Loucy (cell line): ENCODE measurements around the gene MACF1.

ENCODE experiments used
- CTCF ChIP-seq: fragments of 200-600 bp; sonication (generic); conservative IDR thresholded peaks from 2 replicates; pipeline ENCODE4 v1.5.1; 2014; ENCODE audit warnings: mild to moderate bottlenecking, antibody characterized with exemption, low read length
- EZH2phosphoT487 ChIP-seq: fragments of 200-600 bp; IDR thresholded peaks from 2 replicates; pipeline ENCODE4 v1.6.1; 2018; ENCODE audit warnings: antibody characterized with exemption, mild to moderate bottlenecking, moderate library complexity, borderline replicate concordance

GRCh38 chr1:39272798-39273469 lies 68.4 kb downstream of the MACF1 start:
- TF ChIP-seq EZH2phosphoT487 = no peak
- TF ChIP-seq CTCF = no peak
